Type B pancreatic cell (in vitro differentiated cells): Measurements from ENCODE around the gene AURKAIP1. TPM values are rescaled to one million over a fixed set of nuclear protein-coding genes. Genes with fewer than 3 reads are reported as not detected.

ENCODE experiments used
- DNase-seq: peaks from one replicate; pipeline ENCODE4 v3.0.0; 2021; ENCODE audit warnings: mixed read lengths; ENCODE audit not compliant: unreplicated experiment; ENCODE audit errors: extremely low spot score
- H3K27ac Mint-ChIP-seq: 2 replicates; pipeline ENCODE4 v1.8.0; 2021; ENCODE audit warnings: mild to moderate bottlenecking, mixed read lengths
- H3K27me3 Mint-ChIP-seq: 2 replicates; pipeline ENCODE4 v1.8.0; 2021; ENCODE audit warnings: mixed read lengths
- H3K36me3 Mint-ChIP-seq: 2 replicates; pipeline ENCODE4 v1.8.0; 2021; ENCODE audit warnings: mixed read lengths
- H3K4me1 Mint-ChIP-seq: one replicate; pipeline ENCODE4 v1.8.0; 2021; ENCODE audit warnings: mixed read lengths; ENCODE audit not compliant: unreplicated experiment
- H3K4me3 Mint-ChIP-seq: 2 replicates; pipeline ENCODE4 v1.8.0; 2021; ENCODE audit warnings: mild to moderate bottlenecking, mixed read lengths
- H3K9me3 Mint-ChIP-seq: 2 replicates; pipeline ENCODE4 v1.8.0; 2021; ENCODE audit warnings: mixed read lengths
- total RNA-seq: library from RNA; stranded (reverse); gene quantifications from 2 replicates; pipeline ENCODE4 v1.2.1, GENCODE V29; 2021; ENCODE audit warnings: low replicate concordance
- TF ChIP-seq, protein P1 (sequence below): fragments of 200-600 bp; sonication (generic); conservative IDR thresholded peaks from 2 replicates; pipeline ENCODE4 v1.5.0; 2021; ENCODE audit warnings: antibody characterized with exemption, mild to moderate bottlenecking

Gene AURKAIP1
- total RNA-seq, 1 donor from 2014 or later = 122 TPM

DNA sequence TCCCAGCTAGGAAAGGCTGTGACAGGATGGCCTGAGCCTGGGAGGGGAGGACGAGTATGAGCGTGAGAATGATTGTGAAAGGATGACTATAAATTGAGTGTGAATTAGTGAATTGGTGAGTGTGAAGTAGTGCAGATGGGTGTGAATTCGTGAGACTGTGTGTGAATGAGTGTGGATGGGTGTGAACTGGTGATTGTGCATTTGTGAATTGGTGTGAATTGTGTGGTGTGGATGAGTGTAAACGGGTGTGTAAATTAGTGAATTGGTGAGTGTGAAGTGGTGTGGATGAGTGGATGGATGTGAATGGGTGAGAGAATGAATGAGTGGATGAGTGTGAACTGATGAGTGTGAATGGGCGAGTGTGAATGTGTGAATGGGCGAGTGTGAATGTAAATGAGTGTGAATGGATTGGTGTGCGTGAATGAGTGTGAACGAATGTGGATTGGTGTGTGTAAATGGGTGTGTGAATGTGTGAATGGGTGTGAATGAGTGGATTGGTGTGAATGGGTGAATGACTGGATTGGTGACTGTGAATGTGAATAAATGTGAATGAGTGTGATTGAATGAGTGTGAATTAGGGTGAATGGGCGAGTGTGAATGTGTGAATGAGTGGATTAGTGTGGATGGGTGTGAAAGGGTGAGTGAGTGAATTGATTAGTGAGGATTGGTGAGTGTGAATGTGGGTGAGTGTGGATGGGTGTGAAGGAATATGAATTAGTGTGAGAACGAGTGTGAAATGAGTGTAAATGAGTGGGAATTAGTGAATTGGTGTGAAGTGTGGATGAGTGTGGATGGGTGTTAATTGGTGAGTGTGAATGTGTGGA, 8.9 kb downstream of the AURKAIP1 start:
- TF ChIP-seq, protein P1, sequence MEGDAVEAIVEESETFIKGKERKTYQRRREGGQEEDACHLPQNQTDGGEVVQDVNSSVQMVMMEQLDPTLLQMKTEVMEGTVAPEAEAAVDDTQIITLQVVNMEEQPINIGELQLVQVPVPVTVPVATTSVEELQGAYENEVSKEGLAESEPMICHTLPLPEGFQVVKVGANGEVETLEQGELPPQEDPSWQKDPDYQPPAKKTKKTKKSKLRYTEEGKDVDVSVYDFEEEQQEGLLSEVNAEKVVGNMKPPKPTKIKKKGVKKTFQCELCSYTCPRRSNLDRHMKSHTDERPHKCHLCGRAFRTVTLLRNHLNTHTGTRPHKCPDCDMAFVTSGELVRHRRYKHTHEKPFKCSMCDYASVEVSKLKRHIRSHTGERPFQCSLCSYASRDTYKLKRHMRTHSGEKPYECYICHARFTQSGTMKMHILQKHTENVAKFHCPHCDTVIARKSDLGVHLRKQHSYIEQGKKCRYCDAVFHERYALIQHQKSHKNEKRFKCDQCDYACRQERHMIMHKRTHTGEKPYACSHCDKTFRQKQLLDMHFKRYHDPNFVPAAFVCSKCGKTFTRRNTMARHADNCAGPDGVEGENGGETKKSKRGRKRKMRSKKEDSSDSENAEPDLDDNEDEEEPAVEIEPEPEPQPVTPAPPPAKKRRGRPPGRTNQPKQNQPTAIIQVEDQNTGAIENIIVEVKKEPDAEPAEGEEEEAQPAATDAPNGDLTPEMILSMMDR = no peak
- H3K27me3 Mint-ChIP-seq = no peaks in the 10 kb centered on the region
- H3K4me3 Mint-ChIP-seq = no peak overlapping the region
- no peaks in the 10 kb centered on the region for H3K36me3 Mint-ChIP-seq
- H3K27ac Mint-ChIP-seq = no peak overlapping the region
- no peak for DNase-seq
- H3K9me3 Mint-ChIP-seq = no peaks in the 10 kb centered on the region
- peaks cover 8% of the 10 kb centered on the region for H3K4me1 Mint-ChIP-seq

DNA sequence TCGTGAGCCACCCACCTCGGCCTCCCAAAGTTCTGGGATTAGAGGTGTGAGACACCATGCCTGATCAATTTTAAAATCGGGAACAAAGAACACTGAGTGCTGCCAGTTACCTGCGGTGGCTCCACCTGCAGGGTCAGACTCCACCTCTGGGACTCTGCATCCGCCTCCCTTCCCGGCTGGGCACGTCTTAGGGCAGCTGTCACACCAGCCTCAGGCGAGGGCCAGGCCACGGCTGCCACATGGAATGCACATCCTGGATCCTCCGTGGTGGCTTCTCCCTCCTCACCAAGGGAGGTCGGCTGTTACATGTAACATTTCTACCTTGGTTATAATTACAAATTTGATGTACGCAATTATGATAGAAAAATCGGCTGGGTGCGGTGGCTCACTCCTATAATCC, 10.7 kb downstream of the AURKAIP1 start:
- Mint-ChIP-seq H3K27me3 (no peaks in the 10 kb centered on the region), H3K9me3 (no peaks in the 10 kb centered on the region), H3K4me3 (no peak overlapping the region), H3K27ac (no peak overlapping the region), H3K36me3 (no peaks in the 10 kb centered on the region), H3K4me1 (peaks cover 16% of the 10 kb centered on the region)
- TF ChIP-seq, protein P1 = no peak
- no peak for DNase-seq

DNA sequence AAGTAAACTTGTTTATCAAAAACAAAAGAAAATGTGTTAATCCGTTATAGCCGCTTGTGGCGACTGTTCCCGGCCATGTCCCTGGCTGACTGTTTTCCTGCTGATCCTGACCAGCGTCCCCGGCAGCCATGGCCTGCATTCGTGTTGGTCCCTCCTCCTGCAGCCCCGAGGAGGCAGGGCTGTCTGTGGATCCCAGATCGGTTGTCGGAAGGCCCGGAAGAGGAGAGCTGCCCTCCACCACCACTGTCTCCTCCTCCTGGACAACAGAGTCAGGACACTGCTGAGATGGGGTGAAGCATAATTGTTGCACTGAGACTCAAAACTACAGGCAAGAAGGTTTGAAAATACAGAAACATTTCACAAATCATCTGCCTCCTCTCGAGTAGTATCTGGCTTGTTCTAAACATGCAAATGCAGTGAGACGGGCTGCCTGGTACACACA, 13.0 kb downstream of the AURKAIP1 start:
- no peaks in the 10 kb centered on the region for H3K9me3 Mint-ChIP-seq
- H3K4me1 Mint-ChIP-seq = peaks cover 20% of the 10 kb centered on the region
- H3K36me3 Mint-ChIP-seq = no peaks in the 10 kb centered on the region
- H3K27ac Mint-ChIP-seq = peak overlapping the region; percentile 71
- peak overlapping the region; percentile 61 for H3K4me3 Mint-ChIP-seq
- H3K27me3 Mint-ChIP-seq = no peaks in the 10 kb centered on the region
- TF ChIP-seq, protein P1 = no peak
- no peak for DNase-seq

DNA sequence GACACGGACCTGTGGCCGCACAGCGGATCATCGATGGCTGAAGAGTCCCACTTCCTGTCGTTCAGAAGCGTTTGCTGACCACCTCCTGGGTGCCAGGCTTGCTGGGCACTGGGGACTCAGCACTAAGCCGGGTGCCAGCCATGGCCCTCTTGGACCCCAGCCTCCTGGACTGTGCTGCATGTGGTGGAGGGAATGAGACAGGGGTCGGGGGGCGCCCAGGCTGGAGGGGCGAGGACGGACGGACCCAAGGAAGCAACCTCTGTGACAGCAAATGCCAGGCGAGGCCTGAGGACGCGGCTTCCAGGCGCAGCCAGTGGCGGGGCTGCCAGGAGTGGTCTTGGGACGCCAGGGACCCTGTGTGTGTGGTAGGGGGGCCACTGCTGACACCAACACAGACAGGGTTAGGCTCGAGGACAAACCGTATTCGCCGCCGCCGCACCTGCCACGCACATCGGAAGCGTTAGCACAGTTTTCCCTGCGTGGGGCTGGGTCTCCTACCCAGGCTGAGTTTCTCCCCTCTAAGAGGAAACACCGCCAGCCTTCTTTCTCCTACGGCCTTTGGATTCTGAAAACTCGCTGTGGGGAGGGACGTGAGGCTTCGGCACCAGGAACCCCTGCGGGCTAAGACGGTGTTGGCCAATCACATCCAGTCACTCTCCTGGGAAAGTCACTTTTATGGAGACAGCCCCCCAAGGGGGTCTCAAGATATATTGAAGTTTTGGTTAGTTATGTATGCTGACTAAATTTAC, 13.6 kb downstream of the AURKAIP1 start:
- H3K4me3 Mint-ChIP-seq = peak overlapping the region; percentile 13
- H3K4me1 Mint-ChIP-seq = peaks cover 20% of the 10 kb centered on the region
- H3K27ac Mint-ChIP-seq = peak overlapping the region; percentile 73
- TF ChIP-seq, protein P1 = no peak
- H3K9me3 Mint-ChIP-seq = no peaks in the 10 kb centered on the region
- no peak for DNase-seq
- no peaks in the 10 kb centered on the region for H3K36me3 Mint-ChIP-seq
- no peaks in the 10 kb centered on the region for H3K27me3 Mint-ChIP-seq

DNA sequence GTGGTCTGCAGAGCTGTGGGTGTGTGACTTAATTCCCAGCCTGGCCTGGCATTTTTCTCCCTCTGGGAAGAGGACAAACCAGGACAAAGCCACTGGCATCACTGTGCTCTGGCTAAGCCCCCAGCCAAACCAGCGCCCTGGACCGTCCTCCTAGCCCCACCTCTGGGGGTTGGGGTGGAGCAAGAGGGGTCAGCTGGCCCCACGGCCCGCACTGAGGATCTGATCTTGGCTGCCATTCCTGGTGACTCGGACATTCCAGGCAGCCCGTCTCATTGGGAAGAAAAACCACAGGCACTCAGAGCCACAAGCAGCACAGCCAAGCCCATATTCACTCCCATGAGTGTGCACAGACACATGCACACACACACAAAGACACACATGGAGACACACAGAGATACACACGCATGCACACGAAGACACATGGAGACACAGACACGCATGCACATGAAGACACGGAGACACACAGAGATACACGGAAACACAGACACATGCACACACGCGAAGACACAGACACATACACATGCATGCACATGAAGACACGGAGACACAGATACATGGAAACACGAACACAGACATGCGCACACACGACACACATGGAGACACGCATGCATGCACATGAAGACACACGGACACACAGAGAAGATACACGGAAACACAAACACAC, 14.4 kb downstream of the AURKAIP1 start:
- peak overlapping the region; percentile 13 for H3K4me3 Mint-ChIP-seq
- H3K4me1 Mint-ChIP-seq = peaks cover 20% of the 10 kb centered on the region
- H3K9me3 Mint-ChIP-seq = no peaks in the 10 kb centered on the region
- H3K27me3 Mint-ChIP-seq = no peaks in the 10 kb centered on the region
- no peaks in the 10 kb centered on the region for H3K36me3 Mint-ChIP-seq
- peak overlapping the region; percentile 73 for H3K27ac Mint-ChIP-seq
- DNase-seq = no peak
- TF ChIP-seq, protein P1 = no peak
